ENCODE results near the gene ITGA3.
A peak's percentile ranks its signal among the peaks of the same experiment; 100 is the strongest.

ITGA3 gene

GRCh38 chr17:50055426-50056216 is at the start of gene ITGA3:
TSS of gene ITGA3 (plus strand) at chr17:50056110. CDS start at chr17:50056440, 330 bp downstream.
- Mint-ChIP-seq H3K4me3 (peak within 1 kb of the TSS; percentile 92), H3K36me3 (ENCODE audit: low read depth) (no peaks in the 10 kb centered on the region), H3K27me3 (ENCODE audit: low read depth) (peaks cover 12% of the 10 kb centered on the region), H3K4me1 (ENCODE audit: low read depth) (peaks cover 21% of the 10 kb centered on the region), H3K27ac (peak within 1 kb of the TSS; percentile 10), H3K9me3 (no peaks in the 10 kb centered on the region)
- peak; percentile 53 for DNase-seq (ENCODE audit: low spot score)

- Mint-ChIP-seq H3K9me3 (peaks cover 12% of the 10 kb centered on the region), H3K27me3 (ENCODE audit: low read depth) (peaks cover 28% of the 10 kb centered on the region), H3K4me1 (ENCODE audit: low read depth) (no peaks in the 10 kb centered on the region), H3K4me3 (no peak overlapping the region), H3K27ac (no peak overlapping the region), H3K36me3 (ENCODE audit: low read depth) (no peaks in the 10 kb centered on the region)
- DNase-seq (ENCODE audit: low spot score), result no peak
Observed at GRCh38 chr17:50009282-50009681, 46.6 kb upstream of the ITGA3 start.

- H3K36me3 Mint-ChIP-seq (ENCODE audit: low read depth), result no peaks in the 10 kb centered on the region
- DNase-seq (ENCODE audit: low spot score), result no peak
- no peak overlapping the region for H3K4me3 Mint-ChIP-seq
- H3K27me3 Mint-ChIP-seq (ENCODE audit: low read depth), result peaks cover 20% of the 10 kb centered on the region
- no peak overlapping the region for H3K27ac Mint-ChIP-seq
- peaks cover 19% of the 10 kb centered on the region for H3K9me3 Mint-ChIP-seq
- H3K4me1 Mint-ChIP-seq (ENCODE audit: low read depth), result no peaks in the 10 kb centered on the region
Observed at GRCh38 chr17:50013079-50013478, 42.8 kb upstream of the ITGA3 start.

- H3K36me3 Mint-ChIP-seq (ENCODE audit: low read depth), result no peaks in the 10 kb centered on the region
- H3K27me3 Mint-ChIP-seq (ENCODE audit: low read depth), result peaks cover 13% of the 10 kb centered on the region
- H3K4me3 Mint-ChIP-seq, result no peak overlapping the region
- DNase-seq (ENCODE audit: low spot score), result no peak
- no peaks in the 10 kb centered on the region for H3K4me1 Mint-ChIP-seq (ENCODE audit: low read depth)
- no peak overlapping the region for H3K27ac Mint-ChIP-seq
- peaks cover 19% of the 10 kb centered on the region for H3K9me3 Mint-ChIP-seq
Observed at GRCh38 chr17:50014471-50015088, 41.3 kb upstream of the ITGA3 start.

- Mint-ChIP-seq H3K36me3 (ENCODE audit: low read depth) (no peaks in the 10 kb centered on the region), H3K4me1 (ENCODE audit: low read depth) (no peaks in the 10 kb centered on the region), H3K9me3 (peaks cover 19% of the 10 kb centered on the region), H3K27me3 (ENCODE audit: low read depth) (peaks cover 13% of the 10 kb centered on the region), H3K4me3 (no peak overlapping the region), H3K27ac (no peak overlapping the region)
- DNase-seq (ENCODE audit: low spot score), result no peak
Observed at GRCh38 chr17:50015146-50015545, 40.8 kb upstream of the ITGA3 start.

- DNase-seq (ENCODE audit: low spot score), result no peak
- Mint-ChIP-seq H3K9me3 (peaks cover 9% of the 10 kb centered on the region), H3K36me3 (ENCODE audit: low read depth) (no peaks in the 10 kb centered on the region), H3K27ac (no peak overlapping the region), H3K27me3 (ENCODE audit: low read depth) (peaks cover 6% of the 10 kb centered on the region), H3K4me1 (ENCODE audit: low read depth) (no peaks in the 10 kb centered on the region), H3K4me3 (no peak overlapping the region)
Observed at GRCh38 chr17:50018909-50019308, 37.0 kb upstream of the ITGA3 start.

- Mint-ChIP-seq H3K27me3 (ENCODE audit: low read depth) (peaks cover 6% of the 10 kb centered on the region), H3K4me3 (no peak overlapping the region), H3K9me3 (no peaks in the 10 kb centered on the region), H3K36me3 (ENCODE audit: low read depth) (no peaks in the 10 kb centered on the region), H3K4me1 (ENCODE audit: low read depth) (no peaks in the 10 kb centered on the region), H3K27ac (no peak overlapping the region)
- DNase-seq (ENCODE audit: low spot score), result no peak
Observed at GRCh38 chr17:50020841-50021599, 34.9 kb upstream of the ITGA3 start.

GRCh38 chr17:50021681-50022370 is 34.1 kb upstream of the ITGA3 start:
- H3K27ac Mint-ChIP-seq, result no peak overlapping the region
- peaks cover 6% of the 10 kb centered on the region for H3K27me3 Mint-ChIP-seq (ENCODE audit: low read depth)
- no peak for DNase-seq (ENCODE audit: low spot score)
- no peaks in the 10 kb centered on the region for H3K36me3 Mint-ChIP-seq (ENCODE audit: low read depth)
- no peaks in the 10 kb centered on the region for H3K4me1 Mint-ChIP-seq (ENCODE audit: low read depth)
- no peak overlapping the region for H3K4me3 Mint-ChIP-seq
- H3K9me3 Mint-ChIP-seq, result no peaks in the 10 kb centered on the region

GRCh38 chr17:50022463-50023130 is 33.3 kb upstream of the ITGA3 start:
- Mint-ChIP-seq H3K4me3 (no peak overlapping the region), H3K36me3 (ENCODE audit: low read depth) (no peaks in the 10 kb centered on the region), H3K27ac (no peak overlapping the region), H3K4me1 (ENCODE audit: low read depth) (peaks cover 4% of the 10 kb centered on the region), H3K9me3 (no peaks in the 10 kb centered on the region), H3K27me3 (ENCODE audit: low read depth) (peaks cover 8% of the 10 kb centered on the region)
- DNase-seq (ENCODE audit: low spot score), result no peak

- peaks cover 13% of the 10 kb centered on the region for H3K27me3 Mint-ChIP-seq (ENCODE audit: low read depth)
- H3K4me3 Mint-ChIP-seq, result no peak overlapping the region
- DNase-seq (ENCODE audit: low spot score), result no peak
- H3K27ac Mint-ChIP-seq, result no peak overlapping the region
- H3K9me3 Mint-ChIP-seq, result no peaks in the 10 kb centered on the region
- H3K4me1 Mint-ChIP-seq (ENCODE audit: low read depth), result peaks cover 10% of the 10 kb centered on the region
- H3K36me3 Mint-ChIP-seq (ENCODE audit: low read depth), result no peaks in the 10 kb centered on the region
Observed at GRCh38 chr17:50023520-50023919, 32.4 kb upstream of the ITGA3 start.

GRCh38 chr17:50024808-50025207 is 31.1 kb upstream of the ITGA3 start:
- no peaks in the 10 kb centered on the region for H3K36me3 Mint-ChIP-seq (ENCODE audit: low read depth)
- no peaks in the 10 kb centered on the region for H3K9me3 Mint-ChIP-seq
- H3K27ac Mint-ChIP-seq, result no peak overlapping the region
- H3K27me3 Mint-ChIP-seq (ENCODE audit: low read depth), result peaks cover 16% of the 10 kb centered on the region
- DNase-seq (ENCODE audit: low spot score), result no peak
- peaks cover 13% of the 10 kb centered on the region for H3K4me1 Mint-ChIP-seq (ENCODE audit: low read depth)
- no peak overlapping the region for H3K4me3 Mint-ChIP-seq

- peaks cover 16% of the 10 kb centered on the region for H3K27me3 Mint-ChIP-seq (ENCODE audit: low read depth)
- no peak for DNase-seq (ENCODE audit: low spot score)
- H3K4me3 Mint-ChIP-seq, result no peak overlapping the region
- H3K4me1 Mint-ChIP-seq (ENCODE audit: low read depth), result peaks cover 13% of the 10 kb centered on the region
- no peaks in the 10 kb centered on the region for H3K36me3 Mint-ChIP-seq (ENCODE audit: low read depth)
- no peaks in the 10 kb centered on the region for H3K9me3 Mint-ChIP-seq
- H3K27ac Mint-ChIP-seq, result no peak overlapping the region
Observed at GRCh38 chr17:50026046-50026675, 29.7 kb upstream of the ITGA3 start.

- Mint-ChIP-seq H3K36me3 (ENCODE audit: low read depth) (no peaks in the 10 kb centered on the region), H3K9me3 (no peaks in the 10 kb centered on the region), H3K4me3 (no peak overlapping the region), H3K27me3 (ENCODE audit: low read depth) (peaks cover 18% of the 10 kb centered on the region), H3K4me1 (ENCODE audit: low read depth) (peaks cover 13% of the 10 kb centered on the region), H3K27ac (no peak overlapping the region)
- DNase-seq (ENCODE audit: low spot score), result peak; percentile 68
Observed at GRCh38 chr17:50026837-50027171, 29.1 kb upstream of the ITGA3 start.

Data from T-helper 2 cell treated with Interferon-gamma antibody and Interleukin-4, amounts not matched to agents 5 μg/mL and 100 μg/mL, for 36 hours (primary cell).